SW 1271 (cell line): ENCODE measurements around the gene WDR64.
"Not testable (repeated sequence)": the region's sequence is repeated elsewhere in the genome, so short reads cannot be mapped to it uniquely, and the experiment has no call there.

Experiments used
- DNase-seq, 2 experiments: peaks; one replicate each; lab custom pipeline; 2025; lab: John Stamatoyannopoulos, UW

WDR64 gene

GRCh38 chr1:241658081-241658793 is 6.2 kb downstream of the WDR64 start:
- no peak for DNase-seq

GRCh38 chr1:241659016-241659415 is 6.9 kb downstream of the WDR64 start:
- not testable (repeated sequence) for DNase-seq

- no peak for DNase-seq
Measured at GRCh38 chr1:241660424-241660972, 8.4 kb downstream of the WDR64 start.

GRCh38 chr1:241666419-241666818 is 14.3 kb downstream of the WDR64 start:
- DNase-seq, result no peak

- no peak for DNase-seq
Measured at GRCh38 chr1:241672301-241672700, 20.2 kb downstream of the WDR64 start.

- DNase-seq, result no peak
Measured at GRCh38 chr1:241674805-241675384, 22.8 kb downstream of the WDR64 start.

- no peak for DNase-seq
Measured at GRCh38 chr1:241675983-241676382, 23.9 kb downstream of the WDR64 start.

- DNase-seq, result no peak
Measured at GRCh38 chr1:241677201-241677600, 25.1 kb downstream of the WDR64 start.

- no peak for DNase-seq
Measured at GRCh38 chr1:241678536-241678935, 26.5 kb downstream of the WDR64 start.

GRCh38 chr1:241679404-241679803 is 27.3 kb downstream of the WDR64 start:
- DNase-seq, result no peak

- DNase-seq, result no peak
Measured at GRCh38 chr1:241679961-241680360, 27.9 kb downstream of the WDR64 start.

GRCh38 chr1:241681861-241682448 is 29.9 kb downstream of the WDR64 start:
- not testable (repeated sequence) for DNase-seq

- DNase-seq, result no peak
Measured at GRCh38 chr1:241682921-241683320, 30.8 kb downstream of the WDR64 start.

GRCh38 chr1:241684108-241684507 is 32.0 kb downstream of the WDR64 start:
- no peak for DNase-seq

- DNase-seq, result no peak
Measured at GRCh38 chr1:241688940-241689368, 36.9 kb downstream of the WDR64 start.

GRCh38 chr1:241695246-241696171 is 43.4 kb downstream of the WDR64 start:
- DNase-seq, result no peak

GRCh38 chr1:241696172-241696814 is 44.2 kb downstream of the WDR64 start:
- DNase-seq, result no peak

- no peak for DNase-seq
Measured at GRCh38 chr1:241696815-241697639, 44.9 kb downstream of the WDR64 start.

- no peak for DNase-seq
Measured at GRCh38 chr1:241697640-241698018, 45.5 kb downstream of the WDR64 start.

- DNase-seq, result no peak
Measured at GRCh38 chr1:241698177-241698576, 46.1 kb downstream of the WDR64 start.
